Heart left ventricle (tissue), 16 donors: ENCODE data around the gene TEX13D. TPM values are rescaled to one million over a fixed set of nuclear protein-coding genes. Genes with fewer than 3 reads are reported as not detected.
"Not testable (repeated sequence)": the region's sequence is repeated elsewhere in the genome, so short reads cannot be mapped to it uniquely, and the experiment has no call there.

Experiments used
- ATAC-seq, 4 donors: fragments of 200-7000 bp; cut with Tn5 transposase; one replicate each; pipeline ENCODE4 v1.9.1; 2020 to 2022; ENCODE audit warnings: moderate library complexity in 4 of 4, mild to moderate bottlenecking in 3 of 4, moderate number of reproducible peaks in 1 of 4
- DNase-seq, 5 donors: peaks; one replicate each; pipeline ENCODE4 v3.0.0-alpha.2; 2020
- H3K27ac ChIP-seq, 12 donors: fragments of 200-600 bp; sonication (generic) in 4 of 12; one replicate each; pipeline versions ENCODE4 v1.5.0 to v1.8.0; 2016 to 2022; ENCODE audit warnings: mild to moderate bottlenecking in 2 of 12
- H3K27me3 ChIP-seq, 9 donors: fragments of 200-600 bp; sonication (generic) in 2 of 9; one replicate each; pipeline versions ENCODE4 v1.5.1 to v1.8.0; 2016 to 2022; ENCODE audit warnings: mild to moderate bottlenecking in 3 of 9
- H3K36me3 ChIP-seq, 9 donors: fragments of 200-600 bp; sonication (generic) in 2 of 9; one replicate each; pipeline versions ENCODE4 v1.5.0 to v1.8.0; 2018 to 2022; ENCODE audit warnings: mild to moderate bottlenecking in 2 of 9
- H3K4me1 ChIP-seq, 12 donors: fragments of 200-600 bp; sonication (generic) in 4 of 12; one replicate each; pipeline versions ENCODE4 v1.5.0 to v1.8.0; 2016 to 2022; ENCODE audit warnings: mild to moderate bottlenecking in 3 of 12
- H3K4me3 ChIP-seq, 12 donors: fragments of 200-600 bp; sonication (generic) in 4 of 12; one replicate each; pipeline versions ENCODE4 v1.5.0 to v1.8.0; 2017 to 2022; ENCODE audit warnings: mild to moderate bottlenecking in 9 of 12, moderate library complexity in 4 of 12
- H3K9me3 ChIP-seq, 12 donors: fragments of 200-600 bp; sonication (generic) in 4 of 12; one replicate each; pipeline versions ENCODE4 v1.5.0 to v1.8.0; 2016 to 2022; ENCODE audit warnings: mild to moderate bottlenecking in 1 of 12
- CTCF ChIP-seq, 12 donors: fragments of 200-600 bp; sonication (generic) in 4 of 12; IDR thresholded peaks; one replicate each; pipeline versions ENCODE4 v1.5.0 to v1.8.0; 2018 to 2022; ENCODE audit warnings: antibody characterized with exemption in 12 of 12, mild to moderate bottlenecking in 5 of 12
- POLR2A ChIP-seq, 2 donors: fragments of 450-650 bp; IDR thresholded peaks; one replicate each; pipeline ENCODE4 v1.6.1; 2017; ENCODE audit warnings: antibody characterized with exemption in 2 of 2, mild to moderate bottlenecking in 2 of 2, moderate library complexity in 2 of 2
- WGBS, 4 donors: extraction: QIAGEN DNeasy Blood & Tissue Kit in 2 of 4; methylation state at CpG; one replicate each; pipeline versions ENCODE4 v1.1.5 to v1.1.7; 2013 to 2018; 5-methylcytosine and 5-hydroxymethylcytosine counted together
- intact Hi-C, 10 donors: fragments of 100-400 bp; cut with DNase I; formaldehyde crosslinking; loops; one replicate each; pipeline versions ENCODE4 v1.11.1 to v1.14.2; 2022
- polyA plus RNA-seq, 2 donors: library from polyadenylated mRNA; stranded (reverse); fragments of 200-250 nt; gene quantifications; one replicate each; pipeline ENCODE4 v1.2.3, GENCODE V29; 2013
- total RNA-seq, 9 donors: library from RNA; depleted of rRNA in 2 of 9; stranded (reverse); fragments of >200 nt in 2 of 9; fragmentation: NEBNext Ultra II Directional in 3 of 9; extraction: Animal tissue kit (Norgen Biotek cat#: 25700) in 3 of 9; gene quantifications; one replicate each; pipeline versions ENCODE4 v1.1.0 to v1.2.4, GENCODE V29; 2016 to 2023
- donor health status: ischemic (EF 13 %, LVEDD 7.1; RV severe dilation, severe dysfunction).
- donor health status: healthy with polysubstance abuse.
- donor health status: DM: no; HTN: yes; CAD: no.
- donor health status: DM: no; HTN: no; CAD: no.
- donor health status: ischemic (EF 25% LVEDD 6.9; RV normal size, moderate dysfunction).
- donor health status: ischemic (EF 25% LVEDD 5.7; RV mildly dilated, moderate dysfunction).
- donor health status: healthy.
- donor health status: DM: yes; HTN: yes; CAD: no.
- donor health status: ischemic (EF 35%, LVEDD 5.7; RV mildly dilated, moderate dysfunction).
- donor health status: nonischemic (EF 11% LVEDD 7.7; RV severe dilation, severe dysfunction).
- donor health status: DM: yes; HTN: yes; CAD: no.
- donor health status: PGD.
- donor health status: ischemic (EF 29% LVEDD 5.4; RV normal size, mild dysfunction).
- donor health status: nonischemic (EF 23%, LVEDD 6.1; RV moderate dilation, normal function).

TEX13D gene
- total and polyA plus RNA-seq, 11 donors: not detected

GRCh38 chrX:124333862-124334261 is 1.4 kb downstream of the TEX13D start:
- Histone ChIP-seq H3K36me3 (no peaks in the 10 kb centered on the region), H3K4me1 (no peaks in the 10 kb centered on the region), H3K27me3 (peaks cover 0 to 3% (median 0%) of the 10 kb centered on the region in 9 donors), H3K27ac (no peak overlapping the region), H3K4me3 (no peak overlapping the region), H3K9me3 (no peaks in the 10 kb centered on the region)
- no peak for TF ChIP-seq CTCF (IDR thresholded peaks at IDR 0.05)
- no peak for TF ChIP-seq POLR2A (IDR thresholded peaks at IDR 0.05)
- intact Hi-C loops: no loop called here
- ATAC-seq (no peak), DNase-seq (no peak)
- WGBS, 4 donors: 77 to 92% (median 84%) methylated on average over 6 of the region's 6 CpGs

GRCh38 chrX:124334555-124334954 is 2.1 kb downstream of the TEX13D start:
- H3K9me3 ChIP-seq, H3K27me3 ChIP-seq, H3K4me1 ChIP-seq, H3K27ac ChIP-seq, intact Hi-C loops, H3K4me3 ChIP-seq, DNase-seq, H3K36me3 ChIP-seq, ATAC-seq: not testable (repeated sequence)
- 64 to 89% (median 79%) methylated on average over 2 of the region's 2 CpGs for WGBS, 4 donors

GRCh38 chrX:124335598-124335997 is 3.1 kb downstream of the TEX13D start:
- no peak overlapping the region for H3K4me3 ChIP-seq
- H3K9me3 ChIP-seq: no peaks in the 10 kb centered on the region
- H3K4me1 ChIP-seq: no peaks in the 10 kb centered on the region
- intact Hi-C loops: no loop called here
- no peak overlapping the region for H3K27ac ChIP-seq
- H3K27me3 ChIP-seq: peaks cover 0 to 3% (median 0%) of the 10 kb centered on the region in 9 donors
- H3K36me3 ChIP-seq: no peaks in the 10 kb centered on the region
- no peak for TF ChIP-seq POLR2A (IDR thresholded peaks at IDR 0.05)
- no peak for TF ChIP-seq CTCF (IDR thresholded peaks at IDR 0.05)
- DNase-seq (no peak), ATAC-seq (no peak)
- 25 to 55% (median 40%) methylated on average over 1 of the region's 1 CpG for WGBS, 4 donors

- no peak for ATAC-seq
- H3K27ac ChIP-seq: no peak overlapping the region
- intact Hi-C loops: no loop called here
Observed at GRCh38 chrX:124337916-124338315, 5.5 kb downstream of the TEX13D start.

More at GRCh38 chrX:124337916-124338315, 5.5 kb downstream of the TEX13D start:
- WGBS, 4 donors: 15 to 45% (median 34%) methylated on average over 1 of the region's 1 CpG
- TF ChIP-seq POLR2A (IDR thresholded peaks at IDR 0.05): no peak
- no peak for TF ChIP-seq CTCF (IDR thresholded peaks at IDR 0.05)
- Histone ChIP-seq H3K4me1 (no peaks in the 10 kb centered on the region), H3K9me3 (no peaks in the 10 kb centered on the region), H3K27me3 (peaks cover 0 to 3% (median 0%) of the 10 kb centered on the region in 9 donors), H3K36me3 (no peaks in the 10 kb centered on the region), H3K4me3 (no peak overlapping the region)
- DNase-seq: no peak
